BJ (cell line): ENCODE results near the gene GJE1. TPM values are rescaled to one million over a fixed set of nuclear protein-coding genes. Genes with fewer than 3 reads are reported as not detected.

Source experiments
- CTCF ChIA-PET: fragments of 350-600 bp; formaldehyde crosslinking; extraction: SDS; loops from one replicate; lab custom pipeline; 2021; ENCODE audit warnings: antibody characterized with exemption, inconsistent platforms; lab: Yijun Ruan, JAX
- POLR2A ChIA-PET: fragments of 300-600 bp; sonication (Branson Sonifier 250); formaldehyde crosslinking; extraction: SDS; loops from one replicate; lab custom pipeline; 2021; ENCODE audit warnings: antibody characterized with exemption; lab: Charles Lee
- DNase-seq: peaks from one replicate; pipeline ENCODE4 v3.0.0-alpha.2; 2011; ENCODE audit warnings: low read depth
- H3K27me3 ChIP-seq: 2 replicates; pipeline ENCODE4 v1.6.0; 2011; ENCODE audit warnings: low read length; ENCODE audit not compliant: control insufficient read depth, insufficient read depth
- H3K36me3 ChIP-seq: 2 replicates; pipeline ENCODE4 v1.5.1; 2011; ENCODE audit warnings: low read length; ENCODE audit not compliant: control insufficient read depth, insufficient read depth
- H3K4me3 ChIP-seq: 2 replicates; pipeline ENCODE4 v1.5.1; 2011; ENCODE audit warnings: low read depth, mild to moderate bottlenecking, control low read depth, low read length
- polyA plus RNA-seq: library from polyadenylated mRNA; depleted of rRNA; stranded (reverse); fragments of >200 nt; gene quantifications from 2 replicates; pipeline ENCODE4 v1.2.3, GENCODE V29; 2011
- TF ChIP-seq, protein P1 (sequence below): IDR thresholded peaks from 2 replicates; pipeline ENCODE4 v1.5.1; 2011; ENCODE audit warnings: low read depth, mild to moderate bottlenecking, control low read depth, inconsistent platforms, low read length, moderate library complexity; ENCODE audit not compliant: insufficient read depth

Gene GJE1
- polyA plus RNA-seq, 1 experiment = not detected

DNA sequence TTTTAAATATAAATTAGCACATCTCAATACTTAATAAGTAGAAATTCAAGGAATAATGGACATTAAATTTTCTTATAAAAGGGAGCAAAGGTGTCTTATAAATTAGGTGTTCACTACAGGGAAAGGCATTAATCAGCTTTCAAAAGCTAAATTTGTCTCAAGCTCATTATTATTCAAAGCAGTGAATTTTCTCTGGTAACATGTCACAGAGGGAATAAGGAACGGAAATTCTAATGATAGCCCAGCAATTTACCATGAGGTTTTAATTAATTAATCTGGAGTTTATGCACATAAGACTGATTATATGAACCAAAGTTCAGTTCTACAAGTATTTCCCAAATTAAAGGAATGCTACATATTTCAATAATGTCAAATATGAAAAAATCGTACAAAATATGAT, 15.4 kb upstream of the GJE1 start:
- no peak for DNase-seq
- no peaks in the 10 kb centered on the region for H3K27me3 ChIP-seq
- H3K36me3 ChIP-seq = no peaks in the 10 kb centered on the region
- ChIA-PET POLR2A (no interaction called here), CTCF (interaction anchor here (1.0 to 1.2 kb wide), 2 partner anchors 90 to 128 kb away, joined by 3 to 4 read pairs; no protein-coding TSS in a partner anchor)
- H3K4me3 ChIP-seq = no peak overlapping the region
- TF ChIP-seq, protein P1, sequence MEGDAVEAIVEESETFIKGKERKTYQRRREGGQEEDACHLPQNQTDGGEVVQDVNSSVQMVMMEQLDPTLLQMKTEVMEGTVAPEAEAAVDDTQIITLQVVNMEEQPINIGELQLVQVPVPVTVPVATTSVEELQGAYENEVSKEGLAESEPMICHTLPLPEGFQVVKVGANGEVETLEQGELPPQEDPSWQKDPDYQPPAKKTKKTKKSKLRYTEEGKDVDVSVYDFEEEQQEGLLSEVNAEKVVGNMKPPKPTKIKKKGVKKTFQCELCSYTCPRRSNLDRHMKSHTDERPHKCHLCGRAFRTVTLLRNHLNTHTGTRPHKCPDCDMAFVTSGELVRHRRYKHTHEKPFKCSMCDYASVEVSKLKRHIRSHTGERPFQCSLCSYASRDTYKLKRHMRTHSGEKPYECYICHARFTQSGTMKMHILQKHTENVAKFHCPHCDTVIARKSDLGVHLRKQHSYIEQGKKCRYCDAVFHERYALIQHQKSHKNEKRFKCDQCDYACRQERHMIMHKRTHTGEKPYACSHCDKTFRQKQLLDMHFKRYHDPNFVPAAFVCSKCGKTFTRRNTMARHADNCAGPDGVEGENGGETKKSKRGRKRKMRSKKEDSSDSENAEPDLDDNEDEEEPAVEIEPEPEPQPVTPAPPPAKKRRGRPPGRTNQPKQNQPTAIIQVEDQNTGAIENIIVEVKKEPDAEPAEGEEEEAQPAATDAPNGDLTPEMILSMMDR = no peak

DNA sequence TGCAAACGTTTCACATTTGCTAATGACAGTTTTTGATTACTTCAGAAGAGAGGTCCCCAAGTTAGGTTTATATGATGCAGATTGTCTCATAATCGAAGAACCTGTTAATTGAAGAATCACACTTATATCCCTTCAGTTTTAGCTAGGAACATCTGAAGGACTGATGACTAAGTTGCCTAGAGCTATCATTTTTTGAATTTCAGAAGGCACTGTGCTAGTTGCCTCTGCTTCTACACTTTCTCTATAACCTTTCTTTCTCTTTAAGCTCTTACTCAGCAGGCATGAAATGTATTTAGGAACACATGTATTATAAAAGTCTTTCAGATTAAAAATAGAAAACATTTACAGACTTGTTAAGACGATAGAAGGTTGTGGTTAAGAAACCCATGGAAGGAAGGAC, 14.4 kb upstream of the GJE1 start:
- ChIA-PET CTCF (no interaction called here), POLR2A (no interaction called here)
- peak; percentile 6 for DNase-seq
- H3K27me3 ChIP-seq = no peaks in the 10 kb centered on the region
- no peak overlapping the region for H3K4me3 ChIP-seq
- no peaks in the 10 kb centered on the region for H3K36me3 ChIP-seq
- TF ChIP-seq, protein P1 = no peak

DNA sequence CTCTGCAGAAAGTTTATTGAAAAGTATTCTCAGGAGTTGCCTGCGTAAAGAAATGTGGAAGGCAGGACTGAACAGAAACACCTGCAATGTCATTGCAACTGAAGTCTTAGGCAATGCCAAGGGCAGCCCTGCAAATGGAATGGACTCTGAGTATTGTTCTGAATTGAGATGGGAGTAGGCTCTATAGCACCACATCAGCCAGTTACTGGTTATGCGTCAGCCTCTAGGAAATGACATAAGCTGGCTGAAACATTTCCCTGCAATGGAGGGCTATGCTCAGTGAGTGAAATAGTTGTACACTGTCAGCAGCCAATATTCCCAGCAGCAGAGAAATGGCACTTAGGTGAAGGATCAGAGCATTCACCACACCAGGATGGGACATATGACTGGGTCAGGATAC, 13.8 kb upstream of the GJE1 start:
- ChIA-PET CTCF (no interaction called here), POLR2A (no interaction called here)
- TF ChIP-seq, protein P1 = no peak

DNA sequence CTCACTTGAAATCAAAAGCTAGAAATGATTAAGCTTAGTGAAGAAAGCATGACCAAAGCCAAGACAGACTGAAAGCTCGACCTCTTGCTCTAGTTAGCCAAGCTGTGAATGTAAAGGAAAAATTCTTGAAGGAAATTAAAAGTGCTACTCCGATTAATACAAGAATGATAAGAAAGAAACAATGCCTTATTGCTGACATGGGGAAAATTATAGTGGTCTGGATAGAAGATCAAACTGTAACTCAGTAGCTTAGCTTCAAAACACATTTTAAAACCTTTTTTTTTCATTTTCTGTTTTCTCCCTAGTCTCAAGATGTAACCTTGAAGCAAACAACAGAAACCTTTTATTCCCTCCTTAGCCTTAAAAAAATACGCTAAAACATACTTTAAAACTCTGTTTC, 11.4 kb upstream of the GJE1 start:
- TF ChIP-seq, protein P1 = no peak
- POLR2A ChIA-PET = no interaction called here
- Histone ChIP-seq H3K36me3 (no peaks in the 10 kb centered on the region), H3K4me3 (no peak overlapping the region), H3K27me3 (no peaks in the 10 kb centered on the region)
- DNase-seq = no peak
- CTCF ChIA-PET = interaction anchor here (0.7 to 2.6 kb wide), 2 partner anchors 9 to 1212 kb away, joined by 3 to 12 read pairs; no protein-coding TSS in a partner anchor

More for the DNA sequence above, 13.8 kb upstream of the GJE1 start:
- Histone ChIP-seq H3K4me3 (no peak overlapping the region), H3K27me3 (no peaks in the 10 kb centered on the region), H3K36me3 (no peaks in the 10 kb centered on the region)
- no peak for DNase-seq

DNA sequence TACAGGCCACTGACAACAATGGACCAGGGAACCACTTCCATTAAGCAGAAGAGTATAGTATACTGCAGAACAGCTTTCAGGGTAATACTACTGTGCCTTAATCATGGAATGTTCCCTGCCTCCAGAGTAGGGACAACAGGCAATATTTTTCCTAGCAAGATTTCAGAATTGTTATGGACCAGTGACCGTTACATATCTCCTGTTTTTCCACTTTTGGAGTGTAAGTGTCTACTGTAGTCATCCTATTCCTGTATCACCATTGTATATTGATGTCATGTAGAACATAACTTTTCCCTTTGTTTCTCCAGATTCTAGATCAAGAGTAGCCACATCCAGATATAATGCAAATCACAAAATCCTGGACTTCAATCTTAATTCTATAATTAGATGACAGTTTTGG, 1.9 kb upstream of the GJE1 start:
- CTCF ChIA-PET = no interaction called here
- no peaks in the 10 kb centered on the region for H3K36me3 ChIP-seq

More for the DNA sequence above, 1.9 kb upstream of the GJE1 start:
- POLR2A ChIA-PET = interaction anchor here (0.6 kb wide), 1 partner anchor 1221 kb away, joined by 3 read pairs; no protein-coding TSS in a partner anchor
- TF ChIP-seq, protein P1 = no peak
- Histone ChIP-seq H3K27me3 (peaks cover 2% of the 10 kb centered on the region; the same call in 1 of the 2 replicates), H3K4me3 (no peak overlapping the region)
- DNase-seq = no peak
